T-helper 2 cell treated with Interferon-gamma antibody and Interleukin-4, amounts not matched to agents 5 μg/mL and 100 μg/mL, for 36 hours (primary cell): ENCODE measurements around the gene LRWD1.
"Not testable (repeated sequence)": the region's sequence is repeated elsewhere in the genome, so short reads cannot be mapped to it uniquely, and the experiment has no call there.

Experiments used
- DNase-seq: peaks from one replicate; pipeline ENCODE4 v3.0.0; 2021; ENCODE audit warnings: low spot score
- H3K27ac Mint-ChIP-seq: one replicate; pipeline ENCODE4 v1.8.0; 2021; ENCODE audit warnings: mild to moderate bottlenecking, mixed read lengths
- H3K27me3 Mint-ChIP-seq: one replicate; pipeline ENCODE4 v1.8.0; 2021; ENCODE audit warnings: low read depth, mixed read lengths
- H3K36me3 Mint-ChIP-seq: one replicate; pipeline ENCODE4 v1.8.0; 2021; ENCODE audit warnings: low read depth, mixed read lengths
- H3K4me1 Mint-ChIP-seq: one replicate; pipeline ENCODE4 v1.8.0; 2021; ENCODE audit warnings: low read depth, mixed read lengths
- H3K4me3 Mint-ChIP-seq: one replicate; pipeline ENCODE4 v1.8.0; 2022; ENCODE audit warnings: mild to moderate bottlenecking, moderate library complexity, mixed read lengths
- H3K9me3 Mint-ChIP-seq: one replicate; pipeline ENCODE4 v1.8.0; 2021; ENCODE audit warnings: mixed read lengths

The LRWD1 gene

DNA sequence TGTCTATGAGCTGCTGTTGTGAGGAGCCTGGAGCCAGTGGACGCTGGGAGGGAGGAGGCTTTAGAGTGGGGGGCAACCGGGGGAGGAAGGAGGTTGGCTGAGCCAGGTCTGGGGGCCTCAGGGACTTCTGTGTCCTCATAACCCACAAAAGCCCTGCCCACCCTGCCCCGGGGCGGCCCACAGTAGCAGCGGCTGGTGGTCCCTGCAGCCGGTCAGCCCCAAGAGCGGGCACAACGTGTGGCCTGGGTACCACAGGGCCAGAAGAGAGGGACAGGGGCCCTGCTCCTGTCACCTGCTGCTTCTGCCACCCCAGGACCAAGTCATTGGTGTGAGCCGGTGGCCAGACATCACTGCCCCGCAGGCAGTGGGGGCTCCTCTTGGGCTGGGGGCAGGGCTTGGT, 17.2 kb downstream of the LRWD1 start:
- H3K27me3 Mint-ChIP-seq, H3K36me3 Mint-ChIP-seq, H3K4me1 Mint-ChIP-seq, DNase-seq, H3K27ac Mint-ChIP-seq, H3K9me3 Mint-ChIP-seq, H3K4me3 Mint-ChIP-seq: not testable (repeated sequence)

DNA sequence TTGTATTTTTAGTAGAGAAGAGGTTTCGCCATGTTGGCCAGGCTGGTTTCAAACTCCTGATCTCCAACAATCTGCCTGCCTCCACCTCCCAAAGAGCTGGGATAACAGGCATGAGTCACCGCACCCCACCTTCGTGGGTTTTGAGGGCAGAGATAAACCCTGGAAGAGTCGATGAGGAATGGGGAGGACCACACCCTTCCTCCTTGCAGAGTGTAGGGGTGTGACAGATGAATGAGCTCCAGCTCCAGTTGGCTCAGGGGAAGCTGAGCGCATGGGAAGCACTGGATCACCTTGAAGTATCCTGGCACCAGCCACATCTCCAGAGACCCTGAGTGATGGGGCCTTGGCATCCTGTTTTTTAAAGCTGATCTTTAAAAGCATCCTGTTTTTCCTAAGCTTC, 19.5 kb downstream of the LRWD1 start:
- H3K27ac Mint-ChIP-seq, H3K4me1 Mint-ChIP-seq, H3K36me3 Mint-ChIP-seq, H3K4me3 Mint-ChIP-seq, DNase-seq, H3K27me3 Mint-ChIP-seq, H3K9me3 Mint-ChIP-seq: not testable (repeated sequence)

DNA sequence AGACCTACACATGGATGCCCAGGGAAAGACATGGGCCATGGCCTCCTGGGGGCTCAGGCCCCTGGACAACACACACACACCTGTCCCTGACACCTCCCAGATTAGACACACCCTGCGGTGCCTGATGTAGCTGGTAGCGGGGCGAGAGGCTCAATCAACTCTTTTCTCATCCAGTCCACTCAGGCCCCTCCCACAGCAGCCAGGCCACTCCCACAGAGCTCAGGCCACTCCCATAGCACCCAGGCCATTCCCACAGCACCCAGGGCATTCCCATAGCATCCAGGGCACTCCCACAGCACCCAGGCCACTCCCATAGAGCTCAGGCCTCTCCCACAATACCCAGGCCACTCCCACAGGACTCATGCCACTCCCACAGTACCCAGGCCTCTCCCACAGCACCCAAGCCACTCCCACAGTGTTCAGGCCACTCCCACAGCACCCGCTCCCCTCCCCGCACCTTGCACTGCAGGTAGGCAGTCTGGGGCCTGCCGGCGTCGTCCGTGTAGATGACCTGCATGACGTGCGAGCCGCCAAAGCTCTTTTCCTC, 25.8 kb downstream of the LRWD1 start:
- H3K36me3 Mint-ChIP-seq, H3K9me3 Mint-ChIP-seq, H3K27ac Mint-ChIP-seq, H3K4me3 Mint-ChIP-seq, H3K4me1 Mint-ChIP-seq, H3K27me3 Mint-ChIP-seq: not testable (repeated sequence)
- peak; percentile 53 for DNase-seq

DNA sequence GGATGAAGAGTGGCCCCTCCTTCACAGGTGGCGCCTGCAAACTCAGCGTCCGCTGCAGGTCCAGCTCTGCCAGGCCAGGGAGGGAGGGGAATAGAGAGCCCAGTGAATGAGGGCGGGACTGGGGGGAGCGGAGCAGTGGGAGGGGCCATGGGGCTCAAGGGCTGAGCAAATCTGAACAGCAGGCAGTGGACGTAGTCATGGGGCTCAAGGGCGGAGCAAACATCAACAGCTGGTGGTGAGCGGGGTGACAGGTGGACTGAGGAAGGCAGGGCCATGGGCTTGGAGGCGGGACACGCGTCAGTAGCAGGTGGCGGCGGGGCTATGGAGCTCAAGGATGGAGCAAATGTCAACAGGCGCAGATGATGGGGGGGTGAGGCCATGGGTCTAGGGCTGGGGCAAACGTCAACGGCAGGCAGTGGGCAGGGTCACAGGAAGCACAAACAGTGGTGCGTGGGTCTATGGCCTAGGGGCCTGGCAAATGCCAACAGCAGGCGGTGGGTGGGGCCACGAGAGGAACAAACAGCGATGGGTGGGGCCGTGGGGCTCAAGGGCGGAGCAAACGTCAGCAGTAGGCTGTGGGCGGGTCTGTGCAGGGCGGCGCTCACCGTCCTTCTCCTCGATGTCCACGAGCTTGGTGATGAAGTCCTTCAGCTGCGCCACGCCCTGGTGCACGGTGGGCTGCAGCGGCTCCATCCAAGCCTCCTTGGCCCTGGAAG, 28.6 kb downstream of the LRWD1 start:
- H3K4me1 Mint-ChIP-seq, H3K36me3 Mint-ChIP-seq, H3K27ac Mint-ChIP-seq, H3K27me3 Mint-ChIP-seq, H3K4me3 Mint-ChIP-seq, DNase-seq, H3K9me3 Mint-ChIP-seq: not testable (repeated sequence)

DNA sequence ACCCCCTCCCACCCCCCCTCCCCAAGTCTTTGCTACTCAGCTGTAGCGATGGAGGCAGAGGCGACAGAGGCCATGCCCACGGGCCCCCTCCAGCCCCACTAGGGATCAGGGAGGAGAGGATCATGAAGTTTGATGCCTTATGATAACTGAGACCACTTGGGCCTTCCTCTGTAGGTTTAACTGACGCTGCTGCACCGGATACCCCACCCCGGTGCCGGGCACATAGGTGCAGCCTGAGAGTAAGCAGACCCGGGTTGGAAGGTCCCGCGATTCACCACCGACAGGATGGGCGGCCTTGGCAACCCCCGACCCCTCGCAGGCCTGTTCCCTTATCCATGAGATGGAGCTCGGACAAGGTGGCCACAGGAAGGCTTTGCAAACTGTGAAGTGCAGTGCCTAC, 29.2 kb downstream of the LRWD1 start:
- H3K36me3 Mint-ChIP-seq, H3K27me3 Mint-ChIP-seq, H3K9me3 Mint-ChIP-seq, DNase-seq, H3K4me3 Mint-ChIP-seq, H3K4me1 Mint-ChIP-seq: not testable (repeated sequence)
- peak overlapping the region; percentile 41 for H3K27ac Mint-ChIP-seq

DNA sequence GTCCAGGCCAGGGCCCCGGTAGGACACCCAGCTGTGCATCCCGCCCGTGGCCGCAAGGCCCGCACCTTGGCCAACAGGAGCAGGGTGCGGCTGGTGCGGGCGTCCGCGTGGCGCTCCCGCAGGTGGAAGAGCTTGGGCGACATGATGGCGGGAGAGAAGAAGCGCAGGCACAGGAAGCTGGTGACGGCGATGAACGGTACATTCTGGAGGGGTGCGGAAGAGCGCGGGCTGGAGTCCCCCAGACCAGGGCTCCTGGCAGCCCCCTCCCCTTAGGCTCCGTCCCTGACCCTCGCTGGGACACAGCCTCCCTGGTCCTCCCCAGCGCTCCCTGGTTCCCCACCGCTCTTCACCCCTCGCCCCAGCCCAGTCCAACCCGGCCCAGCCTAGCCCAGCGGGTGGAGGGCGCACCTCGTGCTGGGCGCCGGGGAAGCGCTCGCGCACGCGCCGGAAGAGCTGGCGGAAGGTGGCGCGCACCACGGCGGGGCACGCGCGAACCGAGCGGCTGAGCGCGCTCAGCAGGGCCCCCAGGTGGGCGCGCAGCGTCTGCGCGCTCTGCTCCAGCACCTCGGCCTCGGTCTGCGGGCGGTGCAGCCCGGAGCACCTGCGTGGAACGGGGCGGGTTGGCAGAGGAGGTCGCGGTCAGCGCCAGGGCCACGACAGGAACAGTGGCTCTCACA, 29.8 kb downstream of the LRWD1 start:
- not testable (repeated sequence) for H3K27me3 Mint-ChIP-seq, DNase-seq, H3K4me3 Mint-ChIP-seq, H3K27ac Mint-ChIP-seq, H3K9me3 Mint-ChIP-seq, H3K36me3 Mint-ChIP-seq, H3K4me1 Mint-ChIP-seq

DNA sequence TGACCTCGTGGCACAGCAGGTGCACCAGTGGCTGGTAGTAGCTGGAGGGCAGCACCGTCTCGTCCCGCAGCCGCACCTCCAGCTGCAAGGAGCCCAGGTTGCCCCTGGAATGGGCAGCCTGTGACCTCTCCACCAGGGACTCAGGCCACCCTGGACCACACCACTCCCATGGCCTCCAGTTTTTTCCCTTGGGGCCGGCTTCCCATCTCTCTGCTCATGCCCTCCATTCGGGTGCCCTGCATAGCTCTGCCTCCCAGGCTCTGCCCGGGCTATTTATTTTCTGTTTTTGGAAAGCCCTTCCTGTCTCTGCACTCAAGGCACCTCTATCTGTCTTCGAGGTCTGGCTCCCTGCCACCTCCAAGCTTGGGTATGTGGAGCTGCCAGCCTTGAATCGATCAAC, 32.1 kb downstream of the LRWD1 start:
- H3K4me3 Mint-ChIP-seq, H3K27ac Mint-ChIP-seq, H3K36me3 Mint-ChIP-seq, H3K9me3 Mint-ChIP-seq, DNase-seq, H3K27me3 Mint-ChIP-seq, H3K4me1 Mint-ChIP-seq: not testable (repeated sequence)

DNA sequence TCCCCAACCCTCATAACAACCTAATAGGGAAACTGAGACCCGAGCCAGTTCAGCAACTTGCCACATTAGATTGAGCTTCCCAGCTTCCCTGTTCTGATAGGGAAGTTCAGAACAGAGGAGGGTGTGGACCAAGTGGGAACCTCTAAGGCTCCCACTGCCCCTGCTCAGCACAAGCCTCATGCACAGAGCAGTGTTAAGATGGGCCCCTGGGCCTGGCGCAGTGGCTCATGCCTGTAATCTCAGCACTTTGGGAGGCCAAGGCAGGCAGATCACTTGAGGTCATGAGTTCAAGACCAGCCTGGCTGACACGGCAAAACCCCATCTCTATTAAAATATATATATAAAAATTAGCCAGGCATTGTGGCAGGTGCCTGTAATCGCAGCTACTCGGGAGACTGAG, 32.5 kb downstream of the LRWD1 start:
- not testable (repeated sequence) for DNase-seq, H3K4me1 Mint-ChIP-seq, H3K27me3 Mint-ChIP-seq, H3K4me3 Mint-ChIP-seq, H3K27ac Mint-ChIP-seq, H3K9me3 Mint-ChIP-seq, H3K36me3 Mint-ChIP-seq

DNA sequence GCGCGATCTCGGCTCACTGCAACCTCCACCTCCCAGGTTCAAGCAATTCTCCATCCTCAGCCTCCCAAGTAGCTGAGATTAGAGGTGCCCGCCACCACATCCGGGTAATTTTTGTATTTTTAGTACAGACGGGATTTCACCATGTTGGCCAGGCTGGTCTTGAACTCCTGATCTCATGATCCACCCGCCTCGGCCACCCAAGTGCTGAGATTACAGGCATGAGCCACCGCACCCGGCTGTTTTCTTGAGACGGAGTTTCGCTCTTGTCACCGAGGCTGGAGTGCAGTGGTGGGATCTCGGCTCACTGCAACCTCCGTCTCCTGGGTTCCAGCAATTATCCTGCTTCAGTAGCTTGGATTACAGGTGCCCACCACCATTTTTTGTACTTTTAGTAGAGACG, 33.5 kb downstream of the LRWD1 start:
- H3K4me1 Mint-ChIP-seq, DNase-seq, H3K27ac Mint-ChIP-seq, H3K4me3 Mint-ChIP-seq, H3K27me3 Mint-ChIP-seq, H3K9me3 Mint-ChIP-seq, H3K36me3 Mint-ChIP-seq: not testable (repeated sequence)

DNA sequence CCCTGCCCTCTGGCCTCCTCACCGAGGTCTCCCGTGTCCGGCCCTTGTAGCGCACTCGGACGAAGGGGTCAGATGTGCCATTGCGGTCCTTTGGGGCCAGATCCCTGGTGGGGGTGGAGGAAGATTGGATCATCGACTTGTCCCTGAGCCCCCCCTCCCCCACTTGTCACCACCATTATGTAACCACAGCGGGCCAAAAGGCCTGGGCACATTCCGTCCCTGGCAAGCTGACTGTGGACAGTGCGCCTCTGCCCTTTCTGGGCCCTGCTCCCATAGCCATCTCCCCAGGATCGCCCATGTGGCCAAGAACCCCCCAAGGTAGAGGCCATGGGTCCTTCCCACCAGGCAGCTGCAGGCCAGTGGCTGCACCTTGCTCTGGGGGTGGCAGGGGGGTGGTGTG, 38.4 kb downstream of the LRWD1 start:
- not testable (repeated sequence) for H3K27me3 Mint-ChIP-seq, H3K9me3 Mint-ChIP-seq, H3K36me3 Mint-ChIP-seq, H3K4me1 Mint-ChIP-seq, H3K4me3 Mint-ChIP-seq, DNase-seq, H3K27ac Mint-ChIP-seq

DNA sequence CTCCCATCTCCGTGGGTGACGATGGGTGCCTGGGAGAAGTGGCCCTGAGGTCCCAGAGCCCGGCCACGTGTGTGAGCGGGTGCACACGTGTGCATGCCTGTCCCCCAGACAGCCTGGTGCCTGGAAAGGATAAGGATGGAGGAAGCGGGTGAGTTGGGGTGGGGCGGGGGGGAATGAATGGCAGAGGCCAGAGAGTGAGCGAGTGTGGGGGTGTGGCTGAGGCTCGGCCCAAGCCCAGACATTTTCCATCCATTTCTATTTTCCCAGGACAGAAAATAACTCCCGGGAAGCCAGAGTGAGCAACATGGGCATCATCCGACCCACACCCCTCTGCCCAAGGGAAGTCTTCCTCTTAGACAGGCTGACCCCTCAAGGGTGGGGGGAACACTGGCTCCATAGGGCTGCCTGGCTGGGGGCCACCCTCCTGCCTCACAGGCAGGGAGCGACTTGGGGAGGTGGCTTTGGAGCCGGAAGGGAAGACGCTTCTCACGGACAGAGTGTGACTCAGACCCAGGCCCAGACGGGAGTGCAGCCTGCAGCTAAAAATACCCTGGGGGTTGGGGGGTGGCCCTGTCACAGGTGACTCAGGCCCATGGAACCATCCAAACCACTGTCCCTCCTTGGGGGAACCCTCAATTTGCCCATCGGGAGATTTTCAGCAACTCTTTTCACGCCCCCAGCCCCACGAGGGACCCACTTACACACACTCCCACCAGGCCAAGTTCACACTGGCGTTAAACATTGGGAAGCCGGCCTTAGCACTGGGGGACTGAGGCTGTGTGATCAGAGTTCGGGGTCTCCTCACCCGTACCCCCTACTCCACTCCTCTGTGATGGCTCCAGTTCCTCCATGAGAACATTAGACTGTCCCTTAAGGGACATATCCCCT, 40.8 kb downstream of the LRWD1 start:
- DNase-seq, H3K27ac Mint-ChIP-seq, H3K4me3 Mint-ChIP-seq, H3K36me3 Mint-ChIP-seq, H3K9me3 Mint-ChIP-seq, H3K4me1 Mint-ChIP-seq, H3K27me3 Mint-ChIP-seq: not testable (repeated sequence)

DNA sequence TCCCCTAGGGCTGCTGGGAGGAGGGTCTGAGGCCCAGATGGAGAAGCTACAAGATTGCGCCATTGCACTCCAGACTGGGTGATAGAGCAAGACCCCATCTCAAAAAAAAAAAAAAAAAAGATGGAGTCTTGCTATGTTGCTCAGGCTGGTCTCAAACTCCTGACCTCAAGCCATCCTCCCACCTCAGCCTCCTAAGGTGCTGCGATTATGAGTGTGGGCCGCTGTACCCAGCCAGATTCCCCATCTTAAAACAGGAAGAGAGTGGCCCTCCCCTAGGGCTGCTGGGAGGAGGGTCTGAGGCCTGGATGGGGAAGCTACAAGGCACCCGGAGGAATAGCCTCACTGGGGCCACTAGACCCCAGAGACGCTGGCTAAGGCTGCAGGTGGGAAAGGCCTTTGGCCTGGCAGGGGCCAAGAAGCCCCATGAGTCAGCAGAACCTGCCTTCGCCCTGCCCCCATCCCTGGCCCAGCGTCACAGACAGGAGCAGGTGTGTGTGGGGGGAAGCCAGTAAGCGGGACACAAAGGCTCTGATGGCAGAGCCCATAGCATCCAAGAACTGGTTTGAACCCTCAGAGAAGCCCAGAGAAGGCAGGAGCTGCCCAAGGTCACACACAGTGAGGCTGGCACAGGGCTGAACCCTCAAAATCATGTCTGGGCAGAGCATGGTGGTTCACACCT, 42.8 kb downstream of the LRWD1 start:
- not testable (repeated sequence) for H3K4me1 Mint-ChIP-seq, H3K27me3 Mint-ChIP-seq, H3K9me3 Mint-ChIP-seq, H3K4me3 Mint-ChIP-seq, H3K36me3 Mint-ChIP-seq, H3K27ac Mint-ChIP-seq, DNase-seq

DNA sequence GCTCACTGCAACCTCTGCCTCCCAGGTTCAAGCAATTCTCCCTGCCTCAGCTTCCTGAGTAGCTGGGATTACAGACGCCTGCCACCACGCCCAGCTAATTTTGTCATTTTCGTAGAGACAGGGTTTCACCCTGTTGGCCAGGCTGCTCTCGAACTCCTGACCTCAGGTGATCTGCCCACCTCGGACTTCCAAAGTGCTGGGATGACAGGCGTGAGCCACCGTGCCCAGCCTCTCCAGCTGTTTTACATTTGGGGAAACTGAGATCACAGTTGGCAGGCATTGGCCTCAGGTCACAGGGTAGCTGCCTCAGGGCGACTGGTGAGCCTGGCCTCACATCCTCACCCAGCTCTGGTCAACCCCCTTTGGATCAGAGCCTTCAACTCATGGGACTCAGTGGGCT, 45.8 kb downstream of the LRWD1 start:
- not testable (repeated sequence) for H3K4me3 Mint-ChIP-seq, H3K4me1 Mint-ChIP-seq, DNase-seq, H3K27me3 Mint-ChIP-seq, H3K36me3 Mint-ChIP-seq, H3K27ac Mint-ChIP-seq, H3K9me3 Mint-ChIP-seq
